GM19328 (cell line): Measurements from ENCODE around the gene TTLL10.

Source experiments
- ATAC-seq: cut with Tn5 transposase; IDR thresholded peaks from one replicate; pipeline ENCODE4 v1.9.1; 2021; ENCODE audit warnings: mild to moderate bottlenecking, moderate library complexity; ENCODE audit not compliant: unreplicated experiment

TTLL10 gene

GRCh38 chr1:1244192-1244811, 70.6 kb downstream of the TTLL10 start:
- no peak for ATAC-seq

GRCh38 chr1:1245178-1245816, 71.6 kb downstream of the TTLL10 start:
- ATAC-seq: no peak

- ATAC-seq: no peak
Measured at GRCh38 chr1:1245817-1246576, 72.3 kb downstream of the TTLL10 start.

DNA sequence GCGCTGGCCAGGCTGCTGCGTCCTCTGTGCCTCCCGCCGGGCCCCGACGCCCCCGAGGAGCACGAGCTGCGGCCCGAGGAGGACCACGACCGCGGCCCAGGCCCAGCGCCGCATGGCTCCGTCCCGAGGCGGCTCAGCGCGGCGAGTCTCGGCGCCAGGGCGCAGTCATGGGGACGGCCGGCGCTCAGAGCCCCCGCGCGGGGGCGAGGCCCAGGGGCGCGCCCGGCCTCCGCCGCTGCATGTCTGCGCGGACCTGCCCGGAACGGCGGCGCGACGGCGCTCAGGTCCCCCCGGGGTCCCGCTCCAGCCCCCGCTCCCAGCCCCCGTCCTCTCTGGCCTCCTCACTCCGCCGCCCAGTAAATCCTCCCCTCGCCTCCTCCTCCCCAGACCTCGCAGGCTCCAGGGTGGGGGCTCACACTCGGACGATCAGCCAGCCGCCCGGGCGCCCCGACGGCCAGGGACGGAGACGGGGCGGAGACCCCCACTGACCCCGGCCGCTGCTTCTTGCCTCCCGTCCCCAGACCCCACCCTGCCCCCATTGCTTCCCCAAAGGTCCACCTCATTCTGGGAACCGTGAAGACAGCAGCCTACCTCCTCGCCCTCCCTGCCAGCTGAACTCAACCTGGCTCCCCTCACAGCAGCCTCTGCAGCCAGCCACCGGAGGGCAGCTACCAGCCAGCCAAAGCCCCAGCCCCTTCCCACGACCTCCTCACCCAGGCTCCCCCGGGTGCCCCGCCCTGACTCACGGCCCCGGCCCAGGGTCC, 73.1 kb downstream of the TTLL10 start, which contains the start of gene C1QTNF12:
C1QTNF12 (minus strand) TSS at position 146 of the 764 bp plus-strand sequence; CDS start at position 114, 32 bp downstream.
- ATAC-seq: no peak

DNA sequence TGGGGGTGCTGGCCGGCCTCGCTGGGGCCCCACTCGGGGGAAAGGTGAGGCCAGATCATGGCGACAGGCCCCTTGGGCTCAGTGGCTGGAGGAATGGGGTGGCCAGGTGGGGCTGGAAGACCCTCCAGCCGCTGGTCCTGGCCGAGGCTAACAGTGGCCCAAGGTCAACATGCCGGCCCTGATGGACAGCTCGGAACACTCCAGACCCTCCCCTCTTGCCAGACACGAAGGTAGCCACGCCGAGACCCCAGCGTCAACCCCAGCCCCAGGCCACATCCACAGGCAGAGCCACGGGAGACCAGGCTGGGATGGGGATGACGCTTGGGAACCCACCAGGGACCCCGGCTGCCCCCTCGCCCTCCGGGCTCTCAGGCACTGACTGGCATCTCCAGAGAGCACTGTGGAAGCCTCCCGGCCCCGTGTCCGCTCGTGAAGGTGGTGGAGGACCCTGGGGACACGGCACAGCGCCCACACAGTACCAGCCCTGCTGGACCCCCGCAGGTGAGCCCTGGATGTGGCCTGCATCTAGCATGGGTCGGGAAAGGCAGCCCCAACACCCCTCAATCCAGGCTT, 73.7 kb downstream of the TTLL10 start:
- ATAC-seq: no peak
